Measurements from ENCODE around the gene CDC25C.
"Not testable (repeated sequence)": the region's sequence is repeated elsewhere in the genome, so short reads cannot be mapped to it uniquely, and the experiment has no call there.

Gene CDC25C

DNA sequence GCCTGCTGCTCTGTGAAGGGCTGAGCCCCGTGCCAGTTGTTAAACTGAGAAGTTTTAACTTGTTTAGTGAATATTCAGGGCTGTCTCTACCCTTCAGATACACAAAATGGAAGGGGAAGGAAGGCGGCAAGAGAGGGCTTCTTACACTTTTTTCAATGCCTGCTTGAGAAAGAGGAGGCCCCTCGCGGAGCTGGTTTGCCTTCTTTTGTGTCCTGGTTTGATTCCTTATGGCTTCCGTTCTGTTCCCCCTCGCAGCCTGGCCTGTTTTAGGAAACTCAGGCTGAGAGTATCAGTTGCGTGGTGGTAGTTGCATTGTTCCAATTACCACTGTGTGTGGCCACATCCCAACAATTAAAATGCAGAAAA, 7.5 kb upstream of the CDC25C start:
- TF ChIP-seq, protein P1, sequence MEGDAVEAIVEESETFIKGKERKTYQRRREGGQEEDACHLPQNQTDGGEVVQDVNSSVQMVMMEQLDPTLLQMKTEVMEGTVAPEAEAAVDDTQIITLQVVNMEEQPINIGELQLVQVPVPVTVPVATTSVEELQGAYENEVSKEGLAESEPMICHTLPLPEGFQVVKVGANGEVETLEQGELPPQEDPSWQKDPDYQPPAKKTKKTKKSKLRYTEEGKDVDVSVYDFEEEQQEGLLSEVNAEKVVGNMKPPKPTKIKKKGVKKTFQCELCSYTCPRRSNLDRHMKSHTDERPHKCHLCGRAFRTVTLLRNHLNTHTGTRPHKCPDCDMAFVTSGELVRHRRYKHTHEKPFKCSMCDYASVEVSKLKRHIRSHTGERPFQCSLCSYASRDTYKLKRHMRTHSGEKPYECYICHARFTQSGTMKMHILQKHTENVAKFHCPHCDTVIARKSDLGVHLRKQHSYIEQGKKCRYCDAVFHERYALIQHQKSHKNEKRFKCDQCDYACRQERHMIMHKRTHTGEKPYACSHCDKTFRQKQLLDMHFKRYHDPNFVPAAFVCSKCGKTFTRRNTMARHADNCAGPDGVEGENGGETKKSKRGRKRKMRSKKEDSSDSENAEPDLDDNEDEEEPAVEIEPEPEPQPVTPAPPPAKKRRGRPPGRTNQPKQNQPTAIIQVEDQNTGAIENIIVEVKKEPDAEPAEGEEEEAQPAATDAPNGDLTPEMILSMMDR (IDR thresholded peaks at IDR 0.05; ENCODE audit: low read depth, low read length): no peak
- H3K4me3 ChIP-seq (ENCODE audit: low read depth, low read length): peak overlapping the region; percentile 68
- in situ Hi-C loops (cut with HindIII; ENCODE audit: low sequenced_read_pairs): no loop called here
- DNase-seq (ENCODE audit: low read depth, low spot score): peak; percentile 12

DNA sequence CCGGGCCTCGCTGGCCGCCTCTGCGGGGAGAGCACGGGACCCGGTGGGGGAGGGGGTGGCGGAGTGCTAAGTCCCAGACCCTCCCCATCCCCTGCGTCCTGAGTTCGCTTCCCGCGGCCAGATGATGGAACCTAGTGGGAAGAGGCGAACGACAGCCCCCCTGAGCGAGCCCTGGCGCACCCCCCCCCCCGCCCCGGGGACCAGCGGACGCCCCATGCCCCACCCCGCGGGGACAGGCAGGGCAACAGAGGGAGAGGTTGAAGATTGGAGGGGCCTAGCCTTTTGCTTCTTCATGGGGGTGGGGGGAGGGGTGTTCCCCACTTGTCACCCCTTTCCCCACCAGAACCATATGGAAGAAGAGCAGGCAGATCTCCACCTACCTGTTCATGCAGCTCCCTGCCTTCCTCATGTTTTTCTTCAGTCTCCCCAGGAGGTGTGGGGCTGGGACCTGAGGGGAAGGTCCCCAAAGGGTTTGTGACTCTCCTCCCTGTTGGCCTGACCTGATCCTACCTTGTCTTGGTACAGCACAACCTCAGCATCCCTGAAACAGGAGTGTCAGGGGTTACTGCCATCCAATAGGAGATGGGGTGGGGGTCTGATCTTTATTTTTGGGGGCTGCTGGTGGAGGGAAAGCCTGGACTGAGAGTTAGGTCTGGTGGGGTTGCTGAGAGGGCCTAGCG, 6.9 kb upstream of the CDC25C start:
- in situ Hi-C loops (cut with HindIII; ENCODE audit: low sequenced_read_pairs): no loop called here
- DNase-seq (ENCODE audit: low read depth, low spot score): no peak
- peak overlapping the region; percentile 68 for H3K4me3 ChIP-seq (ENCODE audit: low read depth, low read length)
- TF ChIP-seq, protein P1 (IDR thresholded peaks at IDR 0.05; ENCODE audit: low read depth, low read length): no peak

DNA sequence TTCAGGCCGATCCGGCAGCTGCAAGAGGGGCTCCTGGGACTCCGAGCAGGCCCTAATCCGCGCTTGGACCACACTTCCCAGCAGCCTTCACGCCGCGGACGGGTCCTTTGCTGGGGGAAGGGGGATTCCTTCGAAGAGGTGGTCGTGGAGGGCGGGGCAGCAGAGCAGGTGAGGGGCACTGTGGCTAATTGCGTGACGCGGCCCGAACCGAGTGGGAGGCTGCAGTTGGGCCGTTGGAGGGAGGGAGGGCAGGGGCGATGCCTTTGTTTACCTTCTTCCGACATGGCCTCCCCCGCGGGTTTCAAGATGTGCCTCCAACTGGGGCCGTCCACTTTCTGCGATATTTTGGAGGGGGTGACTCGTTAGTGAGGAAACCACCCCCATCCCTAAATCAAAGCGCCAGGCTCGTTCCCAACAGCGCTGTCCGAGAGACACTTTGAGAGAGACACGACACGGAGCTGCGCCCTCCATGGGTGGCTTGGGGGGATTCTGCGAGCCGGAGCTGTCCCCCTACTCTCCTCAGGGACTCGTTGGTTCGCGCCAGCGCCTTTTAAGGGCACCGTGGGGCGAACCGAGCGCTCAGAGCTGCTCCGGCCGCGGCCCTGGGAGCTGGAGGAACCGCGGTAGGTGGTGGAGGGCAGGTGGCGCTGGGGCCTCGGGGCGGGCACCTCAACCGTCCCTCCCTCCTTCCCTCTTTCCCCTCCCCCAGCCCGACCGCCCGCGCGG, 6.2 kb upstream of the CDC25C start, which contains the start of gene FAM53C:
Gene FAM53C (plus strand): TSS at position 582 of the 726 bp plus-strand sequence. CDS start 3,070 bp downstream, outside the sequence.
- TF ChIP-seq, protein P1 (IDR thresholded peaks at IDR 0.05; ENCODE audit: low read depth, low read length): no peak
- H3K4me3 ChIP-seq (ENCODE audit: low read depth, low read length): peak within 1 kb of the TSS; percentile 68

DNA sequence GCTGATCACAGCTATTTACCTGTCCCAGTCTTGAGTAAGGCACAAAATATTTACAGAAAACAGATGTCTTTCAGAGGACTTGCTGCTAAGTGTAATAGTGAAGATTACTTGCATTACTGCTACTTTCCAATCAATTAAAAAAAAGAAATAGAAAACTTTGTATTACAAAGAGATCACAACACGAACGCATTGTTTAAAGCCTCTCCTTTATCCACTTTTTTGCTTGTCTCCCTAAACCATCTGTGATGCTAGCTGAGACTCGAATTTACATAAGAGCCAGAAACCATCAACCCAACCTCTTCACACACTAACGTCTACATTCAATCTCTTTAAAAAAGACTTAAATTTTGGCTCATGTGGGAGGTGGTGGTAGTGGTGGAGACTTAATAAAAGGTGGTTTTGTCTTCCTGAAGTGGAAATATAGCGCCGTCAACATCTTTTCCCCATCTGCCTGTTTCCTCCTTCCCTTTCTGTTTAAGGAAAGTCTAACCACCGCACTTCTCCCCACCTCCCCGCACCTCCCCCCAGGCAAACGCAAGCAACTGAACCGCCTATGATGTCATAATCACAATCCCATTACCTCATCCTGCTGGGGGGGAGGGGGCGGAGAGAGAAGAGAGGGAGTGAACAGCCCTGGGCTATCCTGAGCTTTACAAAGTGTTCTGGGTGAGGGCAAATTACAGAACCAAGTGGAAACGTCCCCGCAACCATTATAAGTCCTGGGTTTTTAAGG, 5.5 kb upstream of the CDC25C start:
- in situ Hi-C loops (cut with HindIII; ENCODE audit: low sequenced_read_pairs): no loop called here
- peak overlapping the region; percentile 68 for H3K4me3 ChIP-seq (ENCODE audit: low read depth, low read length)
- DNase-seq (ENCODE audit: low read depth, low spot score): no peak
- TF ChIP-seq, protein P1 (IDR thresholded peaks at IDR 0.05; ENCODE audit: low read depth, low read length): no peak

More for the DNA sequence above, 6.2 kb upstream of the CDC25C start, which contains the start of gene FAM53C:
- in situ Hi-C loops (cut with HindIII; ENCODE audit: low sequenced_read_pairs): no loop called here
- peak; percentile 95 for DNase-seq (ENCODE audit: low read depth, low spot score)

DNA sequence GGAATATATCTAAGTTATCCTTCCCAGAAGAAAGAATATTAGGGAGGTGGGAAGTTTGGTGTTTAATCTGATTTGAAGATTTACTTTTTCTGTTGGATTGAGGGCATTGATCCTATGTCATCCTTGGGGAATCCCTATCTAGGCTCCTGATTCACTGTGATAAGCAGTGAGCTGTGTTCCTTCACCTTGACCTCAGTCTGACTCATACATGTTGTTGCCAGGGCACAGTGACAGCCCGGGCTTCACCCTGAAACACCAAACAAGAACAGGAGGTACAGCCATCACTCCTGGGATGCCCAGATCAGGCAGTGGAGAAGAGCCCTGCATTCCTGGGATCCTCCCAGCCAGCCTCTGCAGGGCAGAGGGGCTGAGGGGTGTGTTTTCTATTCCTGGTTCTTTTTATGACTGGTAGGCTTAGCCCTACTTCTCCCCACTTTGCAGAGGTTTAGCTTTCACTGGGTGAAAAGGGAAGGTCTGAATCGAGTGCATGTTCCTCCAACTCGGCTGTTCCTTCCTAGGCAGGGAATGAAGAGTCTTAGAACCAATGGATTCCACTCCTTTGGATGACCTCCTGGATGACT, 3.4 kb upstream of the CDC25C start:
- no peak overlapping the region for H3K4me3 ChIP-seq (ENCODE audit: low read depth, low read length)
- TF ChIP-seq, protein P1 (IDR thresholded peaks at IDR 0.05; ENCODE audit: low read depth, low read length): no peak
- DNase-seq (ENCODE audit: low read depth, low spot score): no peak
- in situ Hi-C loops (cut with HindIII; ENCODE audit: low sequenced_read_pairs): no loop called here

DNA sequence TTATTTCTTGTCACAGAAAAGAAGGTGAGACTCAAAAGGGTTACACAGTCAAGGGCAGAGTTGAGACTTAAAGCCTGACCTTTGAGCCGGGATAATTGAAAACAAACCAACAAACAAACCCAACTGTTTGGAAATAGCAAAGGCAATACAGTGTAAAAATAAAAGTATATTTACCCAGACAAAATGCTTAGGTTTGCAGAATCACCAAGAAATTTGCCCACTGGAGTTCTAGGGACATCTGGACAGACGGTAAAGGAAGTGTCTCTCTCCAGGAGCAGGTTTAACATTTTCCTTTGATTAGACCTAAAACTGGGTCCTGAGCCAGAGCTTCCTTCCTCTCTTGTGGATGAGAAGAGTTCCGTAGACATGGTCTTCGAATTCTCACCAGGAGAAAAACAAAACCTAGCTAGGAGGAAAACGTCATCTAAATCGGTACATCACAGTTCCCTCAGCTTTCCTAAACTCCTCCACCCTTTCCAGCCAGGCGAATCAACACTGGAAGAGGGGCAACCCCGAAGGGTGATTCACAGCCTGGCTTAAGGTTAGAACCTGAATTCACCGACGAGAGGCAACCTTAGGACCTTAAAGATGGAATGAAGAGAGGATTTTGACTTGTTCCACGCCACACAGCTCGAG, 673 bp downstream of the CDC25C start:
- peak overlapping the region; percentile 72 for H3K4me3 ChIP-seq (ENCODE audit: low read depth, low read length)
- DNase-seq (ENCODE audit: low read depth, low spot score): no peak
- TF ChIP-seq, protein P1 (IDR thresholded peaks at IDR 0.05; ENCODE audit: low read depth, low read length): no peak
- in situ Hi-C loops (cut with HindIII; ENCODE audit: low sequenced_read_pairs): no loop called here

DNA sequence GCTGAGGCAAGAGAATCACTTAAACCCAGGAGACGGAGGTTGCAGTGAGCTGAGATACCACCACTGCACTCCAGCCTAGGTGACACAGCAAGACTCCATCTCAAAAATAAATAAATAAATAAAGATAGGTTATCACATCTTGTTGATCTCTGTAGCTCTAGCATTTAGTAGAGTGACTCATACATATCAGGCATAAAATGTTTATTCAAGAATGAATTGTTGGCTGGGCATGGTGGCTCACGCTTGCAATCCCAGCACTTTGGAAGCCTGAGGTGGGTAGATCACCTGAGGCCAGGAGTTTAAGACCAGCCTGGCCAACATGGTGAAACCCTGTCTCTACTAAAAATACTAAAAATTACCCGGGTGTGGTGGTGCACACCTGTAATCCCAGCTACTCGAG, 13.4 kb downstream of the CDC25C start:
- H3K4me3 ChIP-seq (ENCODE audit: low read depth, low read length); in situ Hi-C loops (cut with HindIII; ENCODE audit: low sequenced_read_pairs); DNase-seq (ENCODE audit: low read depth, low spot score): not testable (repeated sequence)

Measured in astrocyte of the spinal cord (primary cell).